ENCODE results near the gene PTPA.

The PTPA gene

DNA sequence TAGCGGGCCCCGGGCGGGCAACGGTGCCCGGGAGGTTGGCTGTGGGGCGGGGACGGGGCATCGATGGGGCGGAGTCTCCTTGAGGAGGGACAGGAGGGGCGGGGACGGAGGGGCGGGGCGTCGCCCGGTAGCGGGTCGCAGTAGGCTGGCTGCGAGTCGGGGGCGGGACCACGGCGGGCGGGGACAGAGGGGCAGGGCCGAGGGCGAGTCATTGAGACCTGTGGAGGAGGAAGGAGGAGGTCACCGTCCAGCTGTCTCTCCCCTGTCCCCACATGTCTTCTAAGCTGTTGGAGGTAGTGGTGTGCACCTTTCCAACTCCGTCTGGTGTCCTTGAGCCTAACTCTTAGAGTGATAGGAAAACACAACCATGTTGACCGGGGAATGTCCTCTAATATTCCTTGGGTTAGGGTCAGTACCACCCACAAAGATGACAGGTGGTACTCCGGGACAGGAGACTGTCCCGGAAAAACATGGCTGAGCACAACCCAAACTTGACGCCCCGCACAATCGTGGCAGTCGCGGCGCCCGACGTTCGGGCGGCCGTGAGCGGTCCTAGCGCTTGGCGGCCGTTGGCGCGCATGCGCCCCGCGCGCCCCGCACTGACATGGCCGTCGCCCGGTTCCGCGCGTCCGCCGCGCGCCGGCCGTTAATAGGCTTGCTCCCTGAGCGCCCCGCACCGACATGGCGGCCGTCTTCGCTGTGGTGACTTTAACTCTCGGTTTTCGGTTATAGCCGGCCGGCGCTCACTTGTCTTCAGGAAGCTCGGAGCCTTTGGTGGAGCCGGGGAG, at the start of gene PTPA, which contains the start of gene CRAT:
Gene PTPA, plus strand, starts transcription at position 676 of the 788 bp plus-strand sequence. CDS start 186 bp downstream, outside the sequence.
Gene CRAT, minus strand, starts transcription at position 54 of the 788 bp plus-strand sequence. CDS start 284 bp downstream, outside the sequence.
- DNase-seq: peak; percentile 98

DNA sequence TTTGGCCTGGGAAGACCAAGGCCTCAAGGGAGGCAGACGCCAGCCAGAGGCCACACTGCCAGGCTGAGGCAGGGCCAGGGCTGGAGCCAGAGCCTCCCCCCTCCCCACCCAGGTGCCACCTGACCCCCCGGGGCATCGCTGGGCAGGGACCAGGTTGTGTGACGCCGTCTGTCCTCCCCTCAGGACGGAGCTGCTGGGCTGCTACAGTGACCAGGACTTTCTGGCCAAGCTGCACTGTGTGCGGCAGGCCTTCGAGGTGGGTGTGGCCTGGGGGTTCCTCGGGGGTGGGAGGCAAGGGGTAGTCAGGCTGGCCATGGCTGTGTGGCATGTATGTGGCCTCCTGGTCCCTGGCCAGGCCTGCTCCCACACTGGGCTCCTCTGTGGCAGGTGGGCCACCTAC, 48.2 kb upstream of the PTPA start:
- DNase-seq: no peak

DNA sequence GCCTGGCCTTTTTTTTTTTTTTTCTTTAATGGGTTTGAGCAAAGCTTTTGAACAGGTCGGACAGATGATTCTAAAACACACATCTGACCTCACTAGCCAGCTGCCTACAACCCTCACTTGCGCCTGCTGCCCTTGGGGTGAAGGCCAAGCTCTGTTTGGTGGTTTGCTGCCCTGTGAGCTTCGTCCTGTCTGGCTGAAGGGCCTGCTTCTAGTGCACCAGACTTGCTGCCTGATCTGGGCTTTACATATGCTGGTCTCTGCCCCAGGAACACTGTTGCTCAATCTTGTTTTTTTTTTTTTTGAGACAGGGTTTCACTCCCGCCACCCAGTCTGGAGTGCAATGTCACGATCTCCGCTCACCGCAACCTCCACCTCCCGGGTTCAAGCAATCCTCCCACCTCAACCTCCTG, 46.7 kb upstream of the PTPA start:
- no peak for DNase-seq

GRCh38 chr9:129068110-129068509, 43.1 kb upstream of the PTPA start:
- DNase-seq: no peak

- no peak for DNase-seq
Measured at GRCh38 chr9:129068990-129069861, 42.0 kb upstream of the PTPA start.

- no peak for DNase-seq
Measured at GRCh38 chr9:129069862-129070641, 41.2 kb upstream of the PTPA start.

DNA sequence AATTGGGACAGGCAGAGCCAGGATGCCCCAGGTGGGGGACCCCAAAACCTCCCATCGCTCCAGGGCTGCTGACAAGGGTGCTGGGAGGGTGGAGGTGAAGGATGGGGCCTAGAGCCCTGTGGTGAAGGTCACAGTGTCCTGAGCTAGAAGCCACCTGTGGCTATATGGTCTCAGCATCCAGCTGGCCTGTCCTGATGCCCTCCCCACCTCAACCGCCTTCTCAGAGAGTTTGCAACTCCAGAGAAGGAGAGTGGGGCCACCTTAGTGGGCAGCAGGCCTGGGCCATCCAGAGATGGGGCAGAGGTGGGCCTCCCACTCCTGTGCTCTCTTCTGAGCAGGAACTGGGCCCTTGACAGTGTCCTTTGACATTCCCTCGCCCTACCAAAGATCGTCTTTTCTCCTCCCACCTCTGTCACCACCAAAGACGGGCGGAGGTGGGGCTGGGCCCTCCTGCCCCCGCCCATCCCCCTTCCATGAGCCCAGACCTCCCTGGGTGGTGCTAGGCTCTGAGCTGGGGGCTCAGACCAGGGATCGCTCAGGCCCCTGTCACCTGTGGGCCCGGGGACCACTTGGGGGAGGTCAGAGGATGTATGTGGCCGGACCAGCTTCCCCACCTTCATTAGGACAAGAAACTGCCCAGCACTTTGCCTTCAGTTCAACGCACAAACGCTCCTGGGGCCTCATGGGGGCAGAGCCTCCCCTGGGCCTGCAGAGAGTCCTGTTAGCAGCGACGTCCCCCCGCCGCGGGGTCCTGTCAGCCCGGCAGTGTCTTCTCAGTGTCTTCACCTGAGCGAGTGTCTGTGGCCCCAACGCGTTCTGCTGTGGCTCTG, 40.3 kb upstream of the PTPA start:
- no peak for DNase-seq

DNA sequence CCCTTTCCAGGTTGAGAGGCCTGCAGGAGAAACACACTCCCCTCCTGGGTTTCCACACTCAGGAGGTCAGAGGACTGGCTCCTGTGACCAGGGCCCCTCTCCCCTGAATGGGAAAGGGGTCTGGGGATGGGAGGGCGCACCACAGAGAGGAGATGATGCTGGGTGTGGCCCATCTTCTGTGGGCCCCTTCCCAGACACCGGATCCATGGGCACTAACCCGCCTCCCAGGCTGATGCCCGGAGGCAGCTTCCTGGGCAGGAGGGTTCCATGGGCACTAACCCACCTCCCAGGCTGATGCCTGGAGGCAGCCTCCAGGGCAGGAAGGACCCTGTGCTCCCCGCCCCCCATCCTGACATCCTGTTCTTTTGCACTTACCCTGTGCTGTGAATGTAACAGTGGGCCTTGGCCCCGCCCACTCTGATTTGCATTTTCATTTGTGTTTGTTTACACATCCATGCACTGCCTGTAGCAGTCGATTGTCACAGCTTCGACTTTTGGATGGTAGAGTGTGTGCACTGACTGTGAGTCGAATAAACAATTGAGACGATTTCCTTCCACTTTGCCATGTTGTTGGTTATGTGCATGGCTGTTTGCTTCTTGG, 39.6 kb upstream of the PTPA start:
- DNase-seq: no peak

GRCh38 chr9:129072171-129072570, 39.0 kb upstream of the PTPA start:
- DNase-seq: no peak

DNA sequence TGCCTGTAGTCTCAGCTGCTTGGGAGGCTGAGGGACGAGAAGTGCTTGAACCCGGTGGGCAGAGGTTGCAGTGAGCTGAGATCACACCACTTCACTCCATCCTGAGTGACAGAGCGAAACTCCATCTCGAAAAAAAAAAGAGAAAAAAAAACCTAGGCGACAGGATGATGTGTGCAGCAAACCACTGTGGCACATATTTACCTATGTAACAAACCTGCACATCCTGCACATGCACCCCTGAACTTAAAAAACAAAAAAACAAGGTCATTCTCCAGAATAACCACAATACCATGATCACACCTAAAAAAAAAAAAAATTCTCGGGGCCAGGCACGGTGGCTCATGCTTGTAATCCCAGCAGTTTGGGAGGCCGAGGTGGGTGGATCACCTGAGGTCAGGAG, 37.8 kb upstream of the PTPA start:
- DNase-seq: no peak

GRCh38 chr9:129074106-129074505, 37.1 kb upstream of the PTPA start:
- no peak for DNase-seq

- DNase-seq: no peak
Measured at GRCh38 chr9:129075996-129076639, 35.1 kb upstream of the PTPA start.

- DNase-seq: no peak
Measured at GRCh38 chr9:129076640-129077037, 34.6 kb upstream of the PTPA start.

DNA sequence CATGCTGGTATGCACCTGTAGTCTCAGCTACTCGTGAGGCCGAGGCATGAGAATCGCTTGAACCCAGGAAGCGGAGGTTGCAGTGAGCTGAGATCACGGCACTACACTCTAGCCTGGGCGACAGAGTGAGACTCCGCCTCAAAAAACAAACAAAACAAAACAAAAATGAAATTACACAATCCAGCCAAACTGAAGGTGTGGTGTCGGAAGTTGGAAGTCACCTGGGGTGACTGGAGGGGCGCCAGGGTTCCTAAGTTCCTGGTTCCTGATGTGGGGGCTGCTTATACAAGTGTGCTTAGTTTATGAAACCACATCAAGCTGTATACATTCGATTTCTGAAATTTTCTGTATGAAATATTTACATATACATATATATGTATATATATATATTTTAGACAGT, 34.0 kb upstream of the PTPA start:
- DNase-seq: no peak

- peak; percentile 25 for DNase-seq
Measured at GRCh38 chr9:129078691-129079503, 32.3 kb upstream of the PTPA start.

- peak; percentile 31 for DNase-seq
Measured at GRCh38 chr9:129079829-129080228, 31.4 kb upstream of the PTPA start.

- no peak for DNase-seq
Measured at GRCh38 chr9:129080298-129080600, 31.0 kb upstream of the PTPA start.

DNA sequence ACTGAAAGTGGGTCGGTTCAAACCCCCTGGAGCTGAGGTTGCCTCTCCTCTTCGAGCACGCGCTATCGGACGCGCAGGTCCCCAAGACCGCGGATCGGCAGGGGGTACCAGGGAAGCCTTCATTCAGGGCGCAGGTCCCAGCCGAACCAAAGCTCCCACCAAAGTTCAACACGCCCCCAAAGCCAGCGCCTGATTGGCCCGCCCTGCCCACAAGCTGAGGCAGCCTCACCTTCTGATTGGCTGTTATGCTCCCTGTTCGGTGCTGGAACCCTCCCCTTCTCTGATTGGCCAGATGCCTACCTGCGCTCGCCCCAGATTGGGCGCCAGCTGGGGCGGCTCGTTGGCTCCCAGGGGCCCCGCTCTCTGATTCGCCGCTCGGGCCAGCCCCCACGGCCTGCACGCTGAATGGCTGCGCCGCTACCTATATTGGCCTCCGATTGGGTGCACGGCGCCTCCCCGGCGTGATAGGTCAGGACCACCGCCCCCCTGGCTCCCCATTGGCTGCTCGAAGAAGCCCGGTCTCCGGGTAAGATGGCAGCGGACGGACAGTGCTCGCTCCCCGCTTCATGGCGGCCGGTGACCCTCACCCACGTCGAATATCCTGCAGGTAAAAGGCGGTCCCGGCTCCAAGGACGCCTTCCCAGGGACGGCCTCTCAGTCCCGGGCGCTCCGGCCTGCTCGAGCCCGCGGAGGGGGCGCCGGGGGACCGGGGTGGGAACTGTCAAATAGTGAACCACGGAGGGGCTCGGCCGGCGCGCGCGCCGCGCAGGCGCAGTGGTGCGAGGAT, 30.4 kb upstream of the PTPA start, which contains the start of gene DOLPP1:
Gene DOLPP1, plus strand, starts transcription at position 511 of the 787 bp plus-strand sequence. Its CDS starts 21 bp downstream, at position 532.
- DNase-seq: peak; percentile 100

DNA sequence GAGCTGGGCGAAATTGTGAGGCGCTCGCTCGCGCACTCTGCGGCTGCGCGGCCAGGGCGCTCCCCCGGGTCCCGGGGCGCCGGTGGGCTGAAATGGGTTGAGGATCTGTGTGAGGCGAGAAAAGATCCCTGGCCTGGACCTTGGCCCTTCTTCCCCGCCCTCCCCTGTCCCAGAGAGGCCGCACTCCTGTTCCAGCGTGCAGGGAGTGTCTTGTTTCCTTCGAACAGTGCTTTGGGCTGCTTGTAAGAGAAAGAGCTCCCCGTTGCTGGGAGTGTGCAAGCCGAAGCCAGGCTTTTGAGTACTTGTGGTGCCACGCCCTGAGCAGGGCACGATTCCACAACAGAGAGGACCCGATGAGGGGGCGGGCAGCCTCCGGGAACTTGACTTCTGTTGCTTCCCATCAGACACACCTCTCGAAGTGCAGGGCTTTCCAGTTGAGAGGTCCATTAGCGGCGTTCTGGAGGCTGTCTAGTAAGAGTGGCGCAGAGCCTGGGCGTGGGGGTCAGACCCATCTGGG, 29.8 kb upstream of the PTPA start:
- DNase-seq: no peak
